HG02885 (cell line): ENCODE measurements around the gene TRAPPC10.
"Not testable (repeated sequence)": the region's sequence is repeated elsewhere in the genome, so short reads cannot be mapped to it uniquely, and the experiment has no call there.

Experiments
- ATAC-seq: cut with Tn5 transposase; IDR thresholded peaks from one replicate; pipeline ENCODE4 v1.9.1; 2021; ENCODE audit warnings: mild to moderate bottlenecking; ENCODE audit not compliant: unreplicated experiment, poor library complexity

Gene TRAPPC10

DNA sequence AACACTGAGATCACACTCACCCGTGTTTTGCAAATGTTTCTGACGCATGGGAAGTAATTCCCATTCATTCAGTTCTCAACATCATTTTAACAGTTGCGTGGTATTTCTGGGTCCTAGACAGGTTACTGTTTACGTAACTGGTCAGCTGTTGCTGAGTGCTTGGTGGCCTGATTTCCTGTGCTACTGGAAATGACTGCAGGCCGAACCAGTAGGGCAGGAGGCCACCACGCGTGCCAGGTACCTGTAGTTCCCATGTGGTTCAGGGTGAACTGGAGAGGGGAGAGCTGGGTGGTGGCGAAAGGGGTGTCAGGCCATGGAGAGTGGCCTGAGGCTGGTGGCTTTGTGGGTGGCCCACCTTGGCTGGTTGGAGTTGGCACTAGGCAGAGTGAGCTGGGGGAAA is 122.6 kb downstream of the TRAPPC10 start:
- ATAC-seq, result not testable (repeated sequence)

DNA sequence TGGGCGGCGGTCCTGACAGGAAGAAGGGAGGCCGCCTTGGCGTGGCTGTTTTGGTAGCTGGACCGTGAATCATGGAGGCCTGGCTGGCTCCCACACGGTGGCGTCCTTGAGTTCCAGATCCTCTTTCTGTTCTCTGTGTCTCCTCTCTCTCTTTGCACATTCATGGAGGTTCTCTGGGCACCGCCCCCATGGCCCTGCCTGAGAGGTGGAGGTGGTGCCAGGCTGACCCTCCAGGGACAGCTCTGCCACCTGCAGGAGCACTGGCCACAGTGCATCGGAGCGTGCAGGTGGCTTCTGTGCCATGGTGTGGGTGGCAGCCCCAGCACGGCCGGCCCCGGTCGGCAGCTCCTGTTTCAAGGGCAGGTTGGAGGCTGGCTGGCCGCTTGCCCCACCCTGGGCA is 125.9 kb downstream of the TRAPPC10 start:
- not testable (repeated sequence) for ATAC-seq

DNA sequence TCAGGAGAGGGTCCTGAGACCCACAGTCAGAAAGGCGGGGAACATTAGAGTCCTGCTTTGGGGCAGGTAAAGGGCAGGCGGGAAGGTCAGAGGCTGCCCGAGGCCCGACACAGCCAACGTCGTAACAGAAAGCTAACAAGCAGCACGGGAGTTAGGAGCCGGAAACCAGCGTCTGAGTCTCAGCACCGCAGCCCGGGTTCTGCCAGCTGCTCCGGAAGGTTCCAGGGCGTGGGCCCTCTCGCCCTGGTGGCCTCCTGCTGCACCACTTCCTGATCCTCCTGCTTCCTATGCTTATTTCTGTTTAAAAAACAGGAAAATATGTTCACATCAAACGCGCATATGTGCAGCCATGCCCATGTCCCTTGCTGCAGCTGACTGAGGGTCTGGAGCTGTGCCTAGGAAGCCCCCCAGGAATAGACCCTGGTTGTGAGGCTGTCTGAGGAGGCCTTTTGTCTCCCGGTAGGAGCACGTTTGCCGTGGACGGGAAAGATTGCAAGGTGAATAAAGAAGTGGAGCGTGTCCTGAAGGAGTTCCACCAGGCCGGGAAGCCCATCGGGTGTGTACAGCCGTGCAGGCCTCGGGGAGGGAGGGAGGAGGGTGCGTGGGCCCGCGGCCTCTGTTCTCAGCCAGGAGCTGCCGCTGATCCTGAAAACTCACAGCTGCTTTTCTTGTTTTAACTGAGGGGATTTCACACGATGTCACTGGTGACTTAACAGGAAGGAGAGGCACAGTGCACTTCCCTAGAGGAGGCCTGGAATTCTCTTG is 127.9 kb downstream of the TRAPPC10 start:
- ATAC-seq, result not testable (repeated sequence)

DNA sequence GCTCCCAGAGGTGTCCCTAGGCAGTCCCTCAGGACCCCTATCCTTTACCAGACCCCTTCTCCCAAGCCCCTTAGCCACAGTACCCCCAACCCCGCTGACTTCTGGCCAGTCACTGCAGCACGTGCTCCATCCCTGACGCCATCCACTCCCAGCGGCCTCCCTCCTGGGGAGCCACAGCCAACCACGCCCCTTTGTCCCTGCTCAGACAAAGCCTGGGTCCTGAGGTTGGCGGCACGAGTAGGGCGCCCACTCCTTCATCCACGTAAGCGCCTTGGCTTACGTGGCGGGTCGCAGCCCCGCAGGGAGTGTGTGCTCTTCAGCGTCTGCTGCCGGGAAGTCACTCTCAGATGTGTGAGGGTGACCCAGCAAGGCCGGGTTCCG is 128.4 kb downstream of the TRAPPC10 start:
- not testable (repeated sequence) for ATAC-seq

DNA sequence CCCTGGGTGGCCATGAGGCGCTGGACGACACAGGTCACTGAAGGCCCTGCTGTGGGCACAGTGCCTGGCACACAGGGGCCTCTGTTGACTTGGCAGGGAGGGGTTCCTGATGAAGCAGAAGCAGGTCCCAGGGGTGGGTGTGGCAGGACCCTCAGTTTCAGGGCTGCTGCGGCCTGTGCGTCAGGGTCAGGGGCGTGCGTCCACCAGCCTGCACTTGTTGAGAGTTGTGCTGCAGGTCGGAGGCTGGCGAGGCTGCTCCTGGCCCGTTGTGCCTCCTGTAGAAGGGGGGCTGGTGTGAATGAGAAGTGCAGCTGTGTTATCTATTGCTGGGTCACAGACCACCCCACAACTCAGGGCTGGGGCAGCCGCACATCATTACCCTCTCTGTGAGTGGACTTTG is 130.4 kb downstream of the TRAPPC10 start:
- not testable (repeated sequence) for ATAC-seq

DNA sequence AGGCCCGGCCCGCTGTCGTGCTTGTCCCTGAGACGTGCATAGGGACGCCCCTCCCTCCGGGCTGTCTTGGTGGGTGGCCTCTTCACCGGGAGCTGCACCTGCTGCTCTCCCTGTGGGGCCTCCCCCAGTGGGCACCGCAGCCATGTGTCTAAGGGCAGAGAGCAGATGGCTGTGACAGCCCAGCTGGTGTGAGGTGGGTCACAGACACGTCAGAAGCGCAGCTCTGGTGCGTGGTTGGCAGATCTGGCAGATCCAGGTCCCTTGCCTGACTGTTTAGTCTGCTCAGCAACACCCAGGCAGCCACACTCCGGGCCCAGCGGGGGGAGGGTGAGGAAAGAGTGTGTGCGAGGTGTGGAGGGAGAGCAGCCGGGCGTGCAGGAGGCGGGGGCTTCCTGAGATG is 131.3 kb downstream of the TRAPPC10 start:
- not testable (repeated sequence) for ATAC-seq

DNA sequence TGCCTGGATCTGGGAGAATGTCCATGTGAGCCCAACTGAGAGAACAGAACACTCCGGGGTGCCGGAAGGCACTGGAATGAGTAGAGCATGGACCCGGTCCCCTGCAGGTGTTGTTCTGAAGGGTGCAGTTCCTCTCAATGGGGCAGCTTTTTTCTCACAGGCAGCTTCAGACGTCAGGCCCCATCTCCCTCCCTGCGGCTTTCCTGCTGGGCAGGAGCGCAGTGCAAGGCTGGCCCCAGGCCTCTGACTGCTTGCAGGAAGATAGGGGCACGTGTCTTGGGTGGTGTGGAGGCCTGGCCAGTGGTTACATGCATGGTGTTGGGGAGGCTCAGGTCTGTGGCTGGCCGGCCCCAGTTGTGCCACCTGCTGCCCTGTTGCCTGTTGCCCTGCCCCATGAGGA is 131.9 kb downstream of the TRAPPC10 start:
- ATAC-seq, result not testable (repeated sequence)

DNA sequence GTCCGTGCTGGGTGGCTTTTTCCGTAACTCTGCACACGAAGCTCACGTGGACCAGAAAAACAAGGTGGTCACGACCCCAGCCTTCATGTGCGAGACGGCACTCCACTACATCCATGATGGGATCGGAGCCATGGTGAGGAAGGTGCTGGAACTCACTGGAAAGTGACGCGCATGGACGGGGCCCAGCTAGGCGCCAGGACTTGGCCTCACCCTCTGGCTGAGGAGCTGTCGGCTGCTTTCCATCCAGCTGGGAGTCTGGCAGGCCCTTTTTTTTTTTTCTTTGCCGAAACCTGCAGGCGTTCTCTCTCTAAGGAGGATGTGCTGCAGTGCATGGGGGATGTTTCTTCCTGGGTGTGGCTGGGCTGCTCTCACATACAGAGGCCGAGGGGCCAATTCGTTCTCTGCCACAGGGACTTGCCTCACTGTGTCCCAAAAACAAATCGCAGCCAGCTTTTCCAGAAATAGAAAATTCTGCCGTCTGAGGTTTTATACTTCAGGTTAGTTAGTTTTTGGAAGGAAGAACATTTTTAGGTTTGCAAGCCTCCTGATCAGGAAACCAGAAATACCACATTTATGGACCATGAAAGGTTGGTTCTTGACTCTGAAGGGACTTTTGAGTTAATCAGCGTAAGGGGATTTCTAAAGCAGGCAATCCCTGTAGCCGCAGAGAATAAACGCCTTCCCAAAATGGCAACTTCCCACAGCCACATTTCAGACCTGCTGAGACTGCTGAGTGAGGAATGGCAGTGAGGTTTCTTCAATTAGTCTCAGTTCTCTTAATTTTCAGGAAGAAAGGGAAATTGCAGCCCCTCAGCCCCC is 132.9 kb downstream of the TRAPPC10 start:
- ATAC-seq, result not testable (repeated sequence)

DNA sequence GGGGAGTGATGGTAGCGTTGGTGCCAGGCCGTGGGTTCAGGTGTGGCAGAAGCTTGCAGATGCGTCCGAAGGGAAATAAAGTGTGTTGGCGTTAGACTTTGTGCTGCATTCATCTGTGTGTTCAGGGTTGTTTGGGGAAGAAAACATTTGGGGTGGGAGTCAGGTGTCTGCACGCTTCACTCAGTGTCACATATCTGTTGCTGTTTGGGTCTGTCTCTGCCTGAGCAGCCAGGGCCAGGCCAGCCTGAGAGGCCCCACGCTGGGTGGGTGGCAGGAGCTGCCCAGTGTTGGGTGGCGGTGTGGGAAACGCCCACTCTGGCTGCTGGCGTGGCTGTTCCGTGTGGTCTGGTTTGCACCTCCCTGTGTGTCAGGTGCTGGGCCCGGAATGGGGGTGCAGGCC is 133.5 kb downstream of the TRAPPC10 start:
- not testable (repeated sequence) for ATAC-seq

DNA sequence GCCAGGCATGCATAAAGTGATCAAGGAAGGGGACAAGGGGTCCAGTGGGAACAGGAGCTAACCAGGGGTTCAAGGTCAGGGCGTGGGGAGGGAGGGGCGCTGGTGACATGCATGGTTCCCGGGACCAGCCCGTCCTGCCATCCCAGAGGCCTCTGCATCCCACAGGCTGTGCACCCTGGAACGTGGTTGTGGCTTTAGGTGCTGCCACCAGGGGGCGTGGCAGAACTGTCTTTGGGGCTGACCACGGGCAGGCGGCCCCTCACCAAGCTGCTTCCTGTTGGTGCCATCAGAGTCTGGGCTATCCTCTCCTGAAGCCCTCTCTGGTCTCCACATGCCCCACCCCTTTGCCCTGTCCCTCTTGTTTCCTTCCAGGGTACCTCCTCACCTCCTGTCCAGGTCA is 135.0 kb downstream of the TRAPPC10 start:
- ATAC-seq, result not testable (repeated sequence)

DNA sequence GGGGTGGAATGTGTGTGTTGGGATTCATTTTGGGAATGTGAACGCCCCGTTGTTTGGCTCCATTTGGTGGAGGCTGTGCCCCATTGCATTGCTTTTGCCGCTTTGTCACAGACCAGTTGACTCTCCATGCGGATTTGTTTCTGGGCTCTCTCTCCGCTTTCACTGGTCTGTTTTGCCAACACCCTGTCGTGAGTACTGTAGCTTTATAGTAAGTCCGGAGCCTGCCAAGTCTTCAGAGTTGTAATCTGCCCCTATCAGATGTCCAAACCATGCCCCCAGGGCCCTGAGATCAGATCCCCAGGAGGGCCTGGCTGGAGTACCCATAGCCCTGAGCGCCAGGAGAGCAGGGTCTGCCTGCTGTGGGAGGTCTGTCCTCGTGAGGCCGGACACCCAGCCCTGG is 138.1 kb downstream of the TRAPPC10 start:
- not testable (repeated sequence) for ATAC-seq

DNA sequence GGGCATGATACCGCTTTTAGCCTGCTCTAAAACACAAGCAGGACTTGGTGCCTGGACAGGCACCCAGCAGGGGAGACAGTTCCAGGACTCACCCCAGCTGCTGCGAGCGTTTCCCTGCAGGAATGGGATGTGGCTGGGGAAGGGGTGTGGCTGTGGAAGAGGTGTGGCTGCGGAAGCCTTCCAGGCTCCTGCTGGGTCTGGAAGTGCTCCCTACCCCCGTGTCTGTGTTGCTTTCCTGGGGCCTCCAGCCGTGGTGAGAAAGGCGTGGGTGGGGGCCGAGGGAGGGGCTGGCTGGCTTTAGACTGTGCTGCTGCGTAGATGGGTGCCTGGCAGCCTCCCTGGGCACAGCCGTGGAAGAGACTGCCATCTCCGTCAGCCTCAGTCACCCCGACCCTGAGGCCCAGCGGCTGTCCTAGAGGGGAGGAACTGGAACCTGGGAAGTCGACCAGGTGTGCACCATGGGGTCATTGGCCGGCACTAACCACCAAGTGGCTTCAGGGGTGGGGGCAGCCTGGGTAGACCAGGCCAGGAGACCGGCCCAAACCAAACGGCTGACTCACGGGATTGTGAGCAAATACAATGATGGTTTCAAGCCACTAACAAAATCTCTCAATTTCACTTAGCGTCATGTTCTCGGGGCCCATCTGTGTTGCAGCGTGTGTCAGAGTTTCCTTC is 141.2 kb downstream of the TRAPPC10 start:
- not testable (repeated sequence) for ATAC-seq

DNA sequence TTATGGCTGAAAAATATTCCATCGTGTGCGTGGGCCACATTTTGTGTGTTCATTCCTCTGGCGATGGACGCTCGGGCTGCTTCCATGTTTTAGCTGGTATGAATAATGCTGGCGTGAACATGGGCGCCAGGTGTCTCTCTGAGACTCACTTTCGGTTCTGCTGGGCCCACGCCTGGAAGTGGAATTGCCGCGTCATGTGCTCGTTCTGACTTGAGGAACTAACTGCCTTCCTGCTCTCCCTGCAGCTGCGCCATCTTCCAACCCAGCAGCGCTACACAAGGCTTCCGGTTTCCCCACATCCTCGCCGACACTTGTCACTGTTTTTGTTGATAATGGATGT is 141.8 kb downstream of the TRAPPC10 start:
- ATAC-seq, result not testable (repeated sequence)

DNA sequence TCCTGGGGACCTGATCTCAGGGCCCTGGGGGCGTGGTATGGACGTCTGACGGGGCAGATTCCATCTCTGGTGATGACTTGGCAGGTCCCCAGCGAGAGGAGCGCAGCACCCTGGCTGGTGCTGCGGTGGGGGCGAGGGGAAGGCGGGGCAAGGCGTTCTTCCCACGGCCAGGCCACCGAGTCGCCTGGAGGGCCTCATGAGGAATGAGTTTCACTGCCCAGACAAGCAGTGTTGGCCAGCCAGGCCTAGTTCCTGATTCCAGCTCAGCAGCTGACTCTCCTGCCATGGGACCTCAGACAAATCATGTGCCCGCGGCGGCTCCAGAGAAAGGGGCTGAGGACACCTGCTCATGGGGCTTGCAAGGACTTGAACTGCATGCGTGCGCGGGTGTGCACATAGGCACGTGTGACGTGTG is 142.7 kb downstream of the TRAPPC10 start:
- peak; percentile 20 for ATAC-seq

DNA sequence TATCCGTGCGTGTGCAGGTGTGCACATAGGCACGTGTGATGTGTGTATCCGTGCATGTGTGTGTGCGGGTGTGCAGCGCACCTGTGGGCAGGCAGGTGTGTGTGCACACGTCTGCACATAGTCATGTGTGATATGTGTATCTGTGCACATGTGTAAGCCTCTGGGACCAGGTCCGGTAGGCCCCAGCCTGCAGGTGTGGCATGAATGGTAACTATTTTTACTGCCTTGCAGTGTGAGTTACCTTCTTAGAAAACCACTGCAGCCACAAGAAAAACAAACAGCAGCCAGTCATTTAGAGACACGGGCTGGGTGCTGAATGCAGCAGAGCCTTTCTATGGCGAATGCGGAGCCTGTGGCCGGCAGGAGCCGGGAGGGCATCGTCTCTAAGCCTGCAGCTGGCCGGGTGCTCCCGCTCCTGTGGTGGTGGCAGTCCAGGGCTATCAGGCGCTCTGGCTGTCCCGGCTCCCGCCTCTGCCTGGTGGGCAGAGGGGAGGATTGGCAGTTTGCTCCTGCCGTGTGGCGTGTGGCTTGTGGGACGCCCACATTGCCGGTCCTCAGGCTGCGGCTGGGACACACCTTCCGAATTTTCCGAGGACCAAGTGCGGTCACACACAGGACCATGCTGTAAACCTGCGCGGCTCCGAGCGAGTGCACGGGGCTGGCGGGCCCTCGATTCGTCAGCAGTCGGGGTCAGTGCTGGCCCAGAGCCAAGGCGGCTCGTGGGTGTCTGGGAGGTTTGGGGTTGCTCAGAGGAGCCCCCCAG is 143.3 kb downstream of the TRAPPC10 start:
- peak; percentile 53 for ATAC-seq

DNA sequence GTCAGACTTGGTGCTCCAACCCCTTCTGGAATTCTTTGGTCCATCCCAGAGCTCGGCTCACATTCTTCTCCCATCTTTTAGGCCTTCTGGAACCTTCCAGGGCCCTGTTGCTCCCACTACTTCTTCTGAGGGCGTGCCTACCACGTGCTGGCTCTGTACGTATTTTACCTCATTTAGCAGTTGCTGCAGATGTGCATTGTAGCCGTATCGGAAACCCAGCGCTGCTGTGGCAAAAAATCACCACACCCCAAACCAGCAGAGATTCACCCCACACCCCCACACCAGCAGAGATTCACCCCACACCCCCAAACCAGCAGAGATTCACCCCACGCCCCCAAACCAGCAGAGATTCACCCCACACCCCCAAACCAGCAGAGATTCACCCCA is 143.9 kb downstream of the TRAPPC10 start:
- ATAC-seq, result not testable (repeated sequence)
